HG03135 (cell line): Measurements from ENCODE around the gene SAMD9L.
"Not testable (repeated sequence)": the region's sequence is repeated elsewhere in the genome, so short reads cannot be mapped to it uniquely, and the experiment has no call there.

Experiments used
- ATAC-seq: cut with Tn5 transposase; IDR thresholded peaks from one replicate; pipeline ENCODE4 v1.9.1; 2021; ENCODE audit warnings: mild to moderate bottlenecking, moderate library complexity; ENCODE audit not compliant: unreplicated experiment

Gene SAMD9L

GRCh38 chr7:93146472-93147141 lies 1.6 kb downstream of the SAMD9L start:
- peak; percentile 42 for ATAC-seq

- ATAC-seq = no peak
Observed at GRCh38 chr7:93146036-93146435, 2.1 kb downstream of the SAMD9L start.

- ATAC-seq = no peak
Observed at GRCh38 chr7:93145354-93145753, 2.8 kb downstream of the SAMD9L start.

- ATAC-seq = no peak
Observed at GRCh38 chr7:93142127-93142526, 6.1 kb downstream of the SAMD9L start.

- no peak for ATAC-seq
Observed at GRCh38 chr7:93140582-93141191, 7.5 kb downstream of the SAMD9L start.

GRCh38 chr7:93138576-93138975 lies 9.6 kb downstream of the SAMD9L start:
- ATAC-seq = no peak

- no peak for ATAC-seq
Observed at GRCh38 chr7:93133005-93133404, 15.2 kb downstream of the SAMD9L start.

GRCh38 chr7:93132216-93132615 lies 16.0 kb downstream of the SAMD9L start:
- no peak for ATAC-seq

- not testable (repeated sequence) for ATAC-seq
Observed at GRCh38 chr7:93126954-93127353, 21.2 kb downstream of the SAMD9L start.

GRCh38 chr7:93123532-93123931 lies 24.7 kb downstream of the SAMD9L start:
- ATAC-seq = not testable (repeated sequence)

GRCh38 chr7:93120592-93121549 lies 27.3 kb downstream of the SAMD9L start:
- ATAC-seq = no peak

- ATAC-seq = no peak
Observed at GRCh38 chr7:93119191-93119905, 28.8 kb downstream of the SAMD9L start.

GRCh38 chr7:93117852-93118530 lies 30.2 kb downstream of the SAMD9L start, which contains the start of gene SAMD9:
TSS of gene SAMD9 (minus strand) at chr7:93117979. CDS start at chr7:93106097, 11,882 bp downstream.
- ATAC-seq = peak; percentile 100

GRCh38 chr7:93117327-93117726 lies 30.9 kb downstream of the SAMD9L start:
- peak; percentile 29 for ATAC-seq

GRCh38 chr7:93115796-93116195 lies 32.4 kb downstream of the SAMD9L start:
- ATAC-seq = no peak

- ATAC-seq = no peak
Observed at GRCh38 chr7:93108003-93108402, 40.2 kb downstream of the SAMD9L start.

GRCh38 chr7:93097388-93097787 lies 50.8 kb downstream of the SAMD9L start:
- ATAC-seq = no peak

GRCh38 chr7:93092757-93093370 lies 55.3 kb downstream of the SAMD9L start:
- no peak for ATAC-seq
